ENCODE results near the gene PIK3CD.

The PIK3CD gene

GRCh38 chr1:9651565-9652378, at the start of gene PIK3CD:
Gene PIK3CD (plus strand): TSS chr1:9651731. CDS start chr1:9710456, 58,725 bp downstream.
- in situ Hi-C loops (cut with HindIII; ENCODE audit: low sequenced_read_pairs), result loop anchor here (25.0 kb wide), 1 partner anchor 136 kb away; no protein-coding TSS in a partner anchor

- in situ Hi-C loops (cut with HindIII; ENCODE audit: low sequenced_read_pairs), result no loop called here
These were observed 49.4 kb upstream of the PIK3CD start for GRCh38 chr1:9601942-9602793.

GRCh38 chr1:9602794-9603167, 48.8 kb upstream of the PIK3CD start:
- in situ Hi-C loops (cut with HindIII; ENCODE audit: low sequenced_read_pairs), result no loop called here

- in situ Hi-C loops (cut with HindIII; ENCODE audit: low sequenced_read_pairs), result no loop called here
These were observed 48.2 kb upstream of the PIK3CD start for GRCh38 chr1:9603307-9603706.

- in situ Hi-C loops (cut with HindIII; ENCODE audit: low sequenced_read_pairs), result no loop called here
These were observed 47.5 kb upstream of the PIK3CD start for GRCh38 chr1:9603766-9604753.

- in situ Hi-C loops (cut with HindIII; ENCODE audit: low sequenced_read_pairs), result no loop called here
These were observed 46.7 kb upstream of the PIK3CD start for GRCh38 chr1:9604836-9605235.

- in situ Hi-C loops (cut with HindIII; ENCODE audit: low sequenced_read_pairs), result no loop called here
These were observed 45.5 kb upstream of the PIK3CD start for GRCh38 chr1:9605946-9606455.

- in situ Hi-C loops (cut with HindIII; ENCODE audit: low sequenced_read_pairs), result no loop called here
These were observed 45.1 kb upstream of the PIK3CD start for GRCh38 chr1:9606458-9606857.

GRCh38 chr1:9606948-9607347, 44.6 kb upstream of the PIK3CD start:
- in situ Hi-C loops (cut with HindIII; ENCODE audit: low sequenced_read_pairs), result no loop called here

GRCh38 chr1:9607352-9607751, 44.2 kb upstream of the PIK3CD start:
- in situ Hi-C loops (cut with HindIII; ENCODE audit: low sequenced_read_pairs), result no loop called here

- in situ Hi-C loops (cut with HindIII; ENCODE audit: low sequenced_read_pairs), result no loop called here
These were observed 41.5 kb upstream of the PIK3CD start for GRCh38 chr1:9609998-9610397.

GRCh38 chr1:9610548-9610947, 41.0 kb upstream of the PIK3CD start:
- in situ Hi-C loops (cut with HindIII; ENCODE audit: low sequenced_read_pairs), result no loop called here

- in situ Hi-C loops (cut with HindIII; ENCODE audit: low sequenced_read_pairs), result no loop called here
These were observed 39.8 kb upstream of the PIK3CD start for GRCh38 chr1:9611716-9612115.

GRCh38 chr1:9612162-9612845, 39.2 kb upstream of the PIK3CD start:
- in situ Hi-C loops (cut with HindIII; ENCODE audit: low sequenced_read_pairs), result no loop called here

- in situ Hi-C loops (cut with HindIII; ENCODE audit: low sequenced_read_pairs), result no loop called here
These were observed 38.5 kb upstream of the PIK3CD start for GRCh38 chr1:9612871-9613624.

GRCh38 chr1:9613625-9614299, 37.8 kb upstream of the PIK3CD start:
- in situ Hi-C loops (cut with HindIII; ENCODE audit: low sequenced_read_pairs), result no loop called here

GRCh38 chr1:9615316-9616063, 36.0 kb upstream of the PIK3CD start:
- in situ Hi-C loops (cut with HindIII; ENCODE audit: low sequenced_read_pairs), result no loop called here
